Kasumi-1 (cell line): ENCODE measurements around the gene NTRK1.
"Not testable (repeated sequence)": the region's sequence is repeated elsewhere in the genome, so short reads cannot be mapped to it uniquely, and the experiment has no call there.

Experiments
- DNase-seq, 2 experiments: peaks; one replicate each; lab custom pipeline; 2025; lab: John Stamatoyannopoulos, UW

Gene NTRK1

GRCh38 chr1:156913809-156914387 is 53.2 kb downstream of the NTRK1 start:
- no peak for DNase-seq

DNA sequence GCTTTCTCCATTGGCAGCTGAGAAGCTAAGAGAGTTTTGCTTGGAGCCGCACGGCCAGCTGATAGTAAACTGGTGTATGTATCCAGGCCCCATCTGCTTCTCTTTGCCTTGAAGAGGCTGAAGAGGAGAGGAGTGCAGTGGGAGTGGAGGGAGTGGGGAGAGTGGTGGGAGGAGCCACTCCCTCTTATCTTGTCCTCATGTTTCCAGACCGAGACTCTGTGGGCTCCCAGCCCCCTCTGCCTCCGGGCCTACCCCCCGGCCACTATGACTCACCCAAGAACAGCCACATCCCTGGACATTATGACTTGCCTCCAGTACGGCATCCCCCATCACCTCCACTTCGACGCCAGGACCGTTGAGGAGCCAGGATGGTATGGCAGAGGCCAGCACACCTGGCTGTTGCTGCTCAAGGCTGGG is 53.8 kb downstream of the NTRK1 start:
- DNase-seq: no peak

- DNase-seq: peak; percentile 66 to 67
Measured at GRCh38 chr1:156920233-156921052, 59.8 kb downstream of the NTRK1 start, which contains the start of gene LRRC71. Gene LRRC71, plus strand, starts transcription at chr1:156920632. Its CDS starts 172 bp downstream, at chr1:156920804.

DNA sequence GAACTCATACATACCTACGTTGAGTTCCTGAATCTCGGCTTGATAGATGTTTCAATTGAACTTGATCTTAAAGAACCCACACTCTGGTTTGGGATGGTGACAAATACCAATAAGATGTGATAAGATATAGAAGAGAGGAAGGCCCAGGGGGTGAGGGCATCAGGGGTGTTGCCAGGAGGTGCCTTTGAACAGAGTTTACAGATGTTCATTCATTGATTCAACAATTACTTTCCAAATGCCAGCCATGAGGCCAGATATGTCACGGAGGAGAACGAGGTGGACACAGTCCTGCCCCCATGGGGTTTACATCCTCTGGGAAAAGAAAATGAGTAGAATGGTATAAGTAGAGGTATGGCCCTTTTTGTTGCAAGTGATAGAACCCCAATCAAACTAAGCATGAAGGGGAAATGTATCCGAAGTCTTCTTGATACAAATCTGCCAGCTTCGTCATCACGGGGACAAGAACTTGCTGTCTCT is 60.4 kb downstream of the NTRK1 start:
- no peak for DNase-seq

- DNase-seq: no peak
Measured at GRCh38 chr1:156922986-156923669, 62.5 kb downstream of the NTRK1 start.

GRCh38 chr1:156923670-156924477 is 63.2 kb downstream of the NTRK1 start:
- DNase-seq: no peak

- no peak for DNase-seq
Measured at GRCh38 chr1:156924478-156925153, 64.0 kb downstream of the NTRK1 start.

DNA sequence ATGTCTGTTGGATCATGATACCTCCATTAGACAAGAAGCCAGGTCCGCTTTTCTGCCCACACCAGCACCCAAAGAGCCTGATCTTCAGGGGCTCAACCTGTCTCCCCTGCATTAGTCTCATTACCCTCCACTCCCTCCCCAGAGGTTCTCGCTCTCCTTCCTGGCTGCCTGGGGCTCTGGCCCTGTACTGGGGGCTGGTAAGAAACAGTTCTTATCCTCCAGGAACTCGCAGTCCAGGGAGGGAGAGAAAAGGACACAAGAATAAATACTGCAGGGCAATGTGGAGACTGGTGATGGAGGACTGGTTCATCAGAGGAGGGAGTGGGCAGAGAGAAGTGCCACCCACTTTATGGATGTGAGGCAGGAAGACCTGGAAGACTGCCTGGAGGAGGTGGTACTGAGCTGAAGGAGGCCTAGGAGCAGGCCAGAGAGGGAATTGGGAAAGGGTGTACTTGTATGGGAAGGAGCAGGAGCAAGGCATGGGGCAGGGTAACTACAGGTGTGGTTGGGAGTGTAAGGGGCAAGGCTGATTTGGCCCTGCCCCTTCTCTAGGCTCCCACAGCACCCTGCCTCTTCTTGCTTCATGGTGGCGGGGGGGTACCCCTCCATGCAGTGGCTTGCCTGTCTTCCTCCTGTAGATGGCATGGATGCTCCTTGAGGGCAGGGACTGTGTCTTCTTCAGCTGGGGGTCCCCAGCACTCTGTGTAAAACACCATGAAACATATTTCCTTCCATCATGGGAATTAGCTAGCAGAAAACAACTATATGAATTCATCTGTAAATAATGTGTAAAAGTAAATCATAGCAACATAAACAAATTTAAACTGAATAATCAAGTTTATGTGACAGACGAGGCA is 64.7 kb downstream of the NTRK1 start:
- DNase-seq: no peak

GRCh38 chr1:156926175-156926574 is 65.5 kb downstream of the NTRK1 start:
- DNase-seq: peak; percentile 29 to 58

DNA sequence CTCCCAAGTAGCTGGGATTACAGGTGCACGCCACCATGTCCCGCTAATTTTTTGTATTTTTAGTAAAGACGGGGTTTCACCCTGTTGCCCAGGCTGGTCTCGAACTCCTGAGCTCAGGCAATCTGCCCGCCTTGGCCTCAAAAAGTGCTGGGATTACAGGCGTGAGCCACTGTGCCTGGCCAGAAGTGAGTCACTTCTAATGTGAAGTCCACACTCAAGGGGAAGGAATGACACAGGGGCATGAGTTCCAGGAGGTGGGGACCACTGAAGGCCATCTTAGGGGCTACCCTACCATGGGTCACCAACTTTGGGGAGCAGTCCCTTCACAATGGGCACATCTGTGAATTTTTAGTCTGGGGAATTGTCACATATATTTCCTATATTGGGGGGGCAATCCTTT is 66.0 kb downstream of the NTRK1 start:
- not testable (repeated sequence) for DNase-seq

- peak; percentile 64 to 70 for DNase-seq
Measured at GRCh38 chr1:156927215-156928042, 66.8 kb downstream of the NTRK1 start.

DNA sequence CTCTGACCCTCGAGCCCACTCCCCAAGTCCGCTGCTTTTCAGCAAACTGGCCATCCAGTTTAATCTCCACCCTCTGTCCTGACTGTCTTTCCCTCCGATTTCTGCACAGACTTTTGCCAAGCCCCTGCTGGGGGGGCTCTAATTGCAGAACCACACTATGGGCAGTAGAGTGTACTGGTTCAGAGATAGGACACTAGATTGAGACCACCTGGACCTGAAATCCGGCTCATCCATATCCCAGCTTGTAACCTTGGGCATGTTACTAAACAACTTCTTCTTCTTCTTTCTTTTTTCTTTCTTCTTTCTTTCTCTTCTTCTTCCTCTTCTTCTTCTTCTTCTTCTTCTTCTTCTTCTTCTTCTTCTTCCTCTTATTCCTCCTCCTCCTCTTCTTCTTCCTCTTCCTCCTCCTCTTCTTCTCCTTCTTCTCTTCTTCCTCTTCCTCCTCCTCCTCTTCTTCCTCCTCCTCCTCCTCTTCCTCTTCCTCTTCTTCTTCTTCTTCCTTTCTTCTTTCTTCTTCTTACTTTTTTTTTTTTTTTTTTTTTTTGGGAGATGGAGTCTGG is 67.5 kb downstream of the NTRK1 start:
- peak in 1 of 2 experiments; percentile 48 for DNase-seq

DNA sequence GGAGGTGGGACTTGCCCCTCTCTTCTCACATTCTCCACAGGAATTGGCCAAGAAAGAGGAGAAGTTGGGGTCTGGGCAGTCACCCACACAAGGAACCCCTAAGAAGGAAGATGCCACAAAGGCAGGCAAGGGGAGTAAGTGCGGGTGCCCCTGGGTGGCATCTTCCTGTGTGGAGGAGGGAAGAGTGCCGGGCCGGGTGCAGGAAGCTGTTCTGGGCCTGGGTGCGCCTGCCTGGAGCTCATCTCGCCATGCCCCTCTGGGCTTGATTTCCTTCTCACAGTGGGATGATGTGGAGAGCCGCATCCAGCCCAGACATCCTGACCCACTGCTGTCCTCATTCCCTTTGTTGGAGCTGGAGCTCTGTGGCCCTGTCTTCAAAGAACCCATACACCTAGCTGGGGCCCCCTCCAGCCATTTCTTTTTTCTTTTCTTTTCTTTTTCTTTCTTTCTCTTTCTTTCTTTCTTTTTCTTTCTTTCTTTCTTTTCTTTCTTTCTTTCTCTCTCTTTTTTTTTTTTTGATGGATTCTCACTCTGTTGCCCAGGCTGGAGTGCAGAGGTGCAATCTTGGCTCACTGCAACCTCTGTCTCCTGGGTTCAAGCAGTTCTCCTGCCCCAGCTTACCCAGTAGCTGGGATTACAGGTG is 69.1 kb downstream of the NTRK1 start:
- no peak for DNase-seq

GRCh38 chr1:156930483-156930882 is 69.8 kb downstream of the NTRK1 start:
- DNase-seq: no peak
